Upper lobe of left lung (tissue), 6 donors: ENCODE results near the gene FAM118A. TPM values are rescaled to one million over a fixed set of nuclear protein-coding genes. Genes with fewer than 3 reads are reported as not detected.

Source experiments
- ATAC-seq, 2 donors: fragments of 200-7000 bp; cut with Tn5 transposase; one replicate each; pipeline ENCODE4 v1.9.1; 2022; ENCODE audit warnings: mild to moderate bottlenecking in 2 of 2, moderate library complexity in 2 of 2; ENCODE audit not compliant: low FRiP score in 2 of 2
- DNase-seq, 2 donors: peaks; one replicate each; pipeline ENCODE4 v3.0.0-alpha.2; 2019 to 2020
- H3K27ac ChIP-seq, 4 donors: fragments of 200-600 bp; sonication (generic); one replicate each; pipeline ENCODE4 v1.5.1; 2016 to 2019
- H3K27me3 ChIP-seq, 4 donors: fragments of 200-600 bp; sonication (generic); one replicate each; pipeline ENCODE4 v1.5.1; 2017 to 2019
- H3K36me3 ChIP-seq, 4 donors: fragments of 200-600 bp; sonication (generic); one replicate each; pipeline ENCODE4 v1.5.1; 2016 to 2019
- H3K4me1 ChIP-seq, 4 donors: fragments of 200-600 bp; sonication (generic); one replicate each; pipeline ENCODE4 v1.5.1; 2018 to 2019
- H3K4me3 ChIP-seq, 4 donors: fragments of 200-600 bp; sonication (generic); one replicate each; pipeline ENCODE4 v1.5.1; 2017 to 2019; ENCODE audit warnings: mild to moderate bottlenecking in 2 of 4, moderate library complexity in 1 of 4
- H3K9me3 ChIP-seq, 4 donors: fragments of 200-600 bp; sonication (generic); one replicate each; pipeline ENCODE4 v1.5.1; 2018 to 2019
- EP300 ChIP-seq, 4 donors: sonication (generic); formaldehyde crosslinking; IDR thresholded peaks; one replicate each; pipeline ENCODE4 v1.5.1; 2017; ENCODE audit warnings: antibody characterized with exemption in 4 of 4, control low read depth in 2 of 4
- POLR2A ChIP-seq, 4 donors: fragments of 450-650 bp; IDR thresholded peaks; one replicate each; pipeline ENCODE4 v1.5.1; 2016 to 2017; ENCODE audit warnings: antibody characterized with exemption in 4 of 4, mild to moderate bottlenecking in 2 of 4
- POLR2AphosphoS5 ChIP-seq, 2 donors: sonication (generic); formaldehyde crosslinking; IDR thresholded peaks; one replicate each; pipeline ENCODE4 v1.5.1; 2017; ENCODE audit warnings: antibody characterized with exemption in 2 of 2
- WGBS, 2 donors: methylation state at CpG; one replicate each; pipeline ENCODE4 v1.1.5; 2017 to 2018; 5-methylcytosine and 5-hydroxymethylcytosine counted together
- total RNA-seq, 6 donors: library from RNA; depleted of rRNA in 4 of 6; stranded (reverse); fragments of >200 nt in 4 of 6; gene quantifications; one replicate each; pipeline versions ENCODE4 v1.1.0 to v1.2.1, GENCODE V29; 2016 to 2021
- TF ChIP-seq, protein P1 (sequence below), 6 experiments: fragments of 450-650 bp in 4 of 6; fragments of 200-600 bp in 2 of 6; sonication (generic) in 2 of 6; IDR thresholded peaks; one replicate each; pipeline ENCODE4 v1.5.1; 2016 to 2019; ENCODE audit warnings: antibody characterized with exemption in 6 of 6
- donor health status: DM: no; HTN: no; CAD: no; lungs with moderate emphysema.
- donor health status: DM: no; HTN: yes; CAD: no; lungs with severe emphysema.

The FAM118A gene
- total RNA-seq, 6 donors from 2014 or later = 9.2 to 161 (median 27.6) TPM

DNA sequence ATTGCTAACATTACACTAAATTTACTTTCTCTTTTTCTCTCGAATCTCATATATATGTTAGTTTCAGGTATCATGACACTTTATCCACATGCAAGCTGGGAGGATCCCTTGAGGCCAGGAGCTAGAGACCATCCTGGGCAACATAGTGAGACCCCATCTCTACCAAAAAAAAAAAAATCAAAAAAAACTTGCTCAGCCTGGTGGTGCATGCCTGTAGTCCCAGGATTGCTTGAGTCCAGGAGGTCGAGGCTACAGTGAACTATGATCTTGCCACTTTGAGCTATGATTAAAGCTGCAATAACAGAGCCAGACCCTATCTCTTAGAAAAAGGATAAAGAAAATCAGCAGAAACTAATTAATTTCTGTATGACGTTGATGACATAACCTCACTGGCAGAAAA, 28.7 kb upstream of the FAM118A start:
- DNase-seq = no peak
- Histone ChIP-seq H3K9me3 (no peaks in the 10 kb centered on the region), H3K27ac (no peak overlapping the region), H3K27me3 (peaks cover 0 to 12% (median 4%) of the 10 kb centered on the region in 4 donors), H3K36me3 (no peaks in the 10 kb centered on the region), H3K4me3 (no peak overlapping the region), H3K4me1 (peaks cover 18 to 24% (median 22%) of the 10 kb centered on the region in 4 donors)
- TF ChIP-seq POLR2AphosphoS5 (IDR thresholded peaks at IDR 0.05) = no peak
- TF ChIP-seq, protein P1, sequence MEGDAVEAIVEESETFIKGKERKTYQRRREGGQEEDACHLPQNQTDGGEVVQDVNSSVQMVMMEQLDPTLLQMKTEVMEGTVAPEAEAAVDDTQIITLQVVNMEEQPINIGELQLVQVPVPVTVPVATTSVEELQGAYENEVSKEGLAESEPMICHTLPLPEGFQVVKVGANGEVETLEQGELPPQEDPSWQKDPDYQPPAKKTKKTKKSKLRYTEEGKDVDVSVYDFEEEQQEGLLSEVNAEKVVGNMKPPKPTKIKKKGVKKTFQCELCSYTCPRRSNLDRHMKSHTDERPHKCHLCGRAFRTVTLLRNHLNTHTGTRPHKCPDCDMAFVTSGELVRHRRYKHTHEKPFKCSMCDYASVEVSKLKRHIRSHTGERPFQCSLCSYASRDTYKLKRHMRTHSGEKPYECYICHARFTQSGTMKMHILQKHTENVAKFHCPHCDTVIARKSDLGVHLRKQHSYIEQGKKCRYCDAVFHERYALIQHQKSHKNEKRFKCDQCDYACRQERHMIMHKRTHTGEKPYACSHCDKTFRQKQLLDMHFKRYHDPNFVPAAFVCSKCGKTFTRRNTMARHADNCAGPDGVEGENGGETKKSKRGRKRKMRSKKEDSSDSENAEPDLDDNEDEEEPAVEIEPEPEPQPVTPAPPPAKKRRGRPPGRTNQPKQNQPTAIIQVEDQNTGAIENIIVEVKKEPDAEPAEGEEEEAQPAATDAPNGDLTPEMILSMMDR (IDR thresholded peaks at IDR 0.05) = no peak
- TF ChIP-seq POLR2A (IDR thresholded peaks at IDR 0.05) = no peak
- TF ChIP-seq EP300 (IDR thresholded peaks at IDR 0.05) = no peak
- ATAC-seq = no peak
- WGBS, 2 donors = 72 to 80% methylated on average over 3 of the region's 3 CpGs

DNA sequence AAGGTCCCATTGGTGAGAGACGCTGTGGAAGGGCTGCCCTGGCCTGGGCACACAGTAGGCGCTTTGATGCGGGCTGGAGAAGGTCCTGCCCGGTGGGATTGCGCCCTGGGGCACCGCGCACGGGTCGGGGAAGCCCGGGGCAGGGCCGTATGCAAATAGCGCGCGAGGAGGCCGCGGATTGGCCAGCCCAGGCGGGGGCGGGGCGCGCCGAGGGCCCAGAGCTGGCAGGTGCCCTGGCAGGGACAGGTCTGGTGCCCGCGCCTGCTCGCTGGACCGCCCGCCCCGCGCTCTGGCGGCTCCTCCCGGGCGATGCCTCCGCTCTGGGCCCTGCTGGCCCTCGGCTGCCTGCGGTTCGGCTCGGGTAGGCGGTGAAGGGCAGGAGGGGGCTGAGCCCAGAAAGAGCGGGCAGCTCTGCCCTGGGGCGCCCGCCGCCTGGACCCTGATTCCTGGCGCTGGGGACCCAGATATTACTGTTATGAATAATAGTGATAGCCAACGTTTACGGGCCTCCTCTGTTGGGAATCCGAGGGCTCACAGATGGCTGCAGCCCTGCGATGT, 24.9 kb upstream of the FAM118A start, which contains the start of gene UPK3A:
Gene UPK3A, plus strand, starts transcription at position 245 of the 558 bp plus-strand sequence. Its CDS starts 65 bp downstream, at position 310.
- Histone ChIP-seq H3K27me3 (peaks cover 0 to 12% (median 4%) of the 10 kb centered on the region in 4 donors), H3K4me1 (peaks cover 11 to 27% (median 15%) of the 10 kb centered on the region in 4 donors), H3K27ac (no peak within 1 kb of the TSS), H3K4me3 (peak within 1 kb of the TSS in 3 of 4 donors; percentile 16 to 34 (median 33)), H3K36me3 (no peaks in the 10 kb centered on the region), H3K9me3 (no peaks in the 10 kb centered on the region)
- ATAC-seq (peak; percentile 85 to 88), DNase-seq (peak; percentile 85 to 97)
- TF ChIP-seq EP300 (IDR thresholded peaks at IDR 0.05) (no peak), POLR2A (IDR thresholded peaks at IDR 0.05) (no peak)
- WGBS, 2 donors = 7 to 11% methylated on average over 5 to 22 of the region's 46 CpGs

DNA sequence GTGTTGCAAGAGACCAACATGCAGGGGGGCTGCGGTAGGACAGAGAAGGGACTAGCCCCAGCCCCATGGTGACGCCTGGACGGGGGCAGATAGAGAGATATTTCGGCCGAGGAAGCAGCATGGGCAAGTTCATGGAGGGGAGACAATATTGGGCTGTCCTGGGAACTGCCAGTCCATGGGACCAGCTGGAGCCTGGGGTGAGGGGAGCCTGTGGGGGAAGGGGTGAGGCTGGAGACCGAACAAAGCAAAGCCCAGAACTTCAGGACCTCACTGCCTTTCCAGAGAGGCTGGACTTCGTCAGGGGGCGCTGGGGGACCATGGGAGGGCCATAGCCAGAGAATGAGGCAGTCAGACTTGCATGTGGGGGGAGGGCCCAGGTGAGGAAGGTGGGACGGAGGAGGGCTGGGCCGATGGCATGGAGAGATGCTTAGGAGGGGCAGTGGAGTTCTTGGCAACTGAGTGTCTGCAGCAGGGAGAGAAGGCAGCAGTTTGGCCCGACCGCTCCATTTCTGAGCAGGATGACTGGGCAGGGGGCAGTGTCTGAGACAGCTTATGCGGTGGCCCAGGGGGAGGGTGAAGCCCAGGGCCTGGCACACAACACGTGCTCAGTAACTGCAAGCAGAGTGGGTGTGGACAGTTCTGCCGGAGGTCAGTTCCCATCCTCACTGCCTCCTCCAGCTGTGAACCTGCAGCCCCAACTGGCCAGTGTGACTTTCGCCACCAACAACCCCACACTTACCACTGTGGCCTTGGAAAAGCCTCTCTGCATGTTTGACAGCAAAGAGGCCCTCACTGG, 24.3 kb upstream of the FAM118A start:
- Histone ChIP-seq H3K36me3 (no peaks in the 10 kb centered on the region), H3K4me1 (peaks cover 10 to 23% (median 11%) of the 10 kb centered on the region in 4 donors), H3K9me3 (no peaks in the 10 kb centered on the region), H3K27ac (no peak overlapping the region), H3K27me3 (peaks cover 0 to 12% (median 4%) of the 10 kb centered on the region in 4 donors), H3K4me3 (peak overlapping the region in 2 of 4 donors; percentile 33 to 34)
- no peak for TF ChIP-seq EP300 (IDR thresholded peaks at IDR 0.05)
- no peak for TF ChIP-seq POLR2AphosphoS5 (IDR thresholded peaks at IDR 0.05)
- TF ChIP-seq, protein P1 (IDR thresholded peaks at IDR 0.05) = no peak
- TF ChIP-seq POLR2A (IDR thresholded peaks at IDR 0.05) = no peak
- 56 to 66% methylated on average over 14 to 16 of the region's 16 CpGs for WGBS, 2 donors
- ATAC-seq = peak; percentile 5 to 38
- DNase-seq = no peak

DNA sequence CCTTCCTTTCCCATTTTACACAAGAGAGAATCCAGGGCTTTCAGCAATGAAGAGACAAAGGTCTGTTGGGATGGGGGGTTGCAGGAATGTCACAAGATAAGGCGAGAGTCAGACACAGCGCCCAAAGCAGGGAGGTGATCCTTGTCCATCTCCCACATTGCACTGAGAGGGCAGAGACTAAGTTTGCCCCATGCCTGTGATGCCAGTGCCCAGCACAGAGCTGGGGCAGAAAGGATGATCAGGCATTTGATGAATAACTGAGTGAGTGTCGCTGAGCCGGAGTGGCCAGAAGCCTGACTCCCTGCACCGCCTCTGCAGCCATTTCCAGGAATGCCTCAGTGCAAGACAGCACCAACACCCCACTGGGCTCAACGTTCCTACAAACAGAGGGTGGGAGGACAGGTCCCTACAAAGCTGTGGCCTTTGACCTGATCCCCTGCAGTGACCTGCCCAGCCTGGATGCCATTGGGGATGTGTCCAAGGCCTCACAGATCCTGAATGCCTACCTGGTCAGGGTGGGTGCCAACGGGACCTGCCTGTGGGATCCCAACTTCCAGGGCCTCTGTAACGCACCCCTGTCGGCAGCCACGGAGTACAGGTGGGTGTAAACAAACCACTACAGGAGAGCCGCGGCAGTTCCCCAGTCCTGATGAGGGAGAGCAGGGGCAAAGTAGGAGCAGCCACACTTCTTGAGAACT, 22.7 kb upstream of the FAM118A start:
- ATAC-seq (no peak), DNase-seq (no peak)
- Histone ChIP-seq H3K4me3 (no peak overlapping the region), H3K9me3 (no peaks in the 10 kb centered on the region), H3K27ac (no peak overlapping the region), H3K27me3 (peaks cover 0 to 12% (median 4%) of the 10 kb centered on the region in 4 donors), H3K36me3 (no peaks in the 10 kb centered on the region), H3K4me1 (peaks cover 10 to 23% (median 11%) of the 10 kb centered on the region in 4 donors)
- TF ChIP-seq EP300 (IDR thresholded peaks at IDR 0.05) (no peak), POLR2A (IDR thresholded peaks at IDR 0.05) (no peak), POLR2AphosphoS5 (IDR thresholded peaks at IDR 0.05) (no peak)
- TF ChIP-seq, protein P1 (IDR thresholded peaks at IDR 0.05) = no peak
- WGBS, 2 donors = 79 to 100% methylated on average over 2 to 12 of the region's 12 CpGs
